ENCODE data around the gene JAM3. TPM values are rescaled to one million over a fixed set of nuclear protein-coding genes. Genes with fewer than 3 reads are reported as not detected.

JAM3 gene
- total RNA-seq, 1 experiment from 2014 or later: 45.4 TPM

- intact Hi-C loops (cut with micrococcal nuclease; ENCODE audit: unreplicated experiment): no loop called here
- no peak for DNase-seq (ENCODE audit: low read depth, low spot score)
- H3K27ac ChIP-seq (ENCODE audit: low read length): no peak overlapping the region
- H3K27me3 ChIP-seq (ENCODE audit: control insufficient read depth, insufficient read depth, low read length): no peaks in the 10 kb centered on the region
- H3K36me3 ChIP-seq (ENCODE audit: control insufficient read depth, insufficient read depth, low read length): peaks cover 31% of the 10 kb centered on the region
- TF ChIP-seq TCF7L2 (IDR thresholded peaks at IDR 0.05; ENCODE audit: low read depth, low read length): no peak
- no peak for TF ChIP-seq CTCF (IDR thresholded peaks at IDR 0.05)
- no peak for TF ChIP-seq POLR2AphosphoS5 (IDR thresholded peaks at IDR 0.05; ENCODE audit: low read depth, low read length)
- TF ChIP-seq REST (IDR thresholded peaks at IDR 0.05; ENCODE audit: insufficient read depth in 1 of 2, low read depth in 2 of 2, low read length in 1 of 2): no peak
- TF ChIP-seq SIN3A (IDR thresholded peaks at IDR 0.05; ENCODE audit: borderline replicate concordance, insufficient read depth, low read depth, low read length): no peak
- no peaks in the 10 kb centered on the region for H3K9me3 ChIP-seq (ENCODE audit: control insufficient read depth, insufficient read depth, low read depth, low read length)
- ChIA-PET POLR2A (no interaction called here), CTCF (no interaction called here)
- H3K4me1 ChIP-seq (ENCODE audit: control insufficient read depth, insufficient read depth, low read length): no peaks in the 10 kb centered on the region
- BruUV-seq (replicated peaks): no TSS peak
- ATAC-seq: no peak
- in situ Hi-C loops (cut with HindIII; ENCODE audit: low pct_unique_long_range_greater_than_20kb, low sequenced_read_pairs): no loop called here
- H3K4me3 ChIP-seq (ENCODE audit: low read depth in 2 of 2, low read length in 2 of 2): no peak overlapping the region
Measured at GRCh38 chr11:134196756-134197155, 127.9 kb downstream of the JAM3 start.

GRCh38 chr11:134199531-134199930 lies 130.7 kb downstream of the JAM3 start:
- peaks cover 36% of the 10 kb centered on the region for H3K36me3 ChIP-seq (ENCODE audit: control insufficient read depth, insufficient read depth, low read length)
- no peaks in the 10 kb centered on the region for H3K9me3 ChIP-seq (ENCODE audit: control insufficient read depth, insufficient read depth, low read depth, low read length)
- DNase-seq (ENCODE audit: low read depth, low spot score): no peak
- H3K4me1 ChIP-seq (ENCODE audit: control insufficient read depth, insufficient read depth, low read length): no peaks in the 10 kb centered on the region
- TF ChIP-seq SIN3A (IDR thresholded peaks at IDR 0.05; ENCODE audit: borderline replicate concordance, insufficient read depth, low read depth, low read length): no peak
- no peak for TF ChIP-seq CTCF (IDR thresholded peaks at IDR 0.05)
- TF ChIP-seq TCF7L2 (IDR thresholded peaks at IDR 0.05; ENCODE audit: low read depth, low read length): no peak
- no peak for TF ChIP-seq REST (IDR thresholded peaks at IDR 0.05; ENCODE audit: insufficient read depth in 1 of 2, low read depth in 2 of 2, low read length in 1 of 2)
- no peak for TF ChIP-seq POLR2AphosphoS5 (IDR thresholded peaks at IDR 0.05; ENCODE audit: low read depth, low read length)
- ATAC-seq: no peak
- POLR2A ChIA-PET: no interaction called here
- intact Hi-C loops (cut with micrococcal nuclease; ENCODE audit: unreplicated experiment): no loop called here
- BruUV-seq (replicated peaks): no TSS peak
- in situ Hi-C loops (cut with HindIII; ENCODE audit: low pct_unique_long_range_greater_than_20kb, low sequenced_read_pairs): no loop called here
- H3K4me3 ChIP-seq (ENCODE audit: low read depth in 2 of 2, low read length in 2 of 2): no peak overlapping the region
- H3K27ac ChIP-seq (ENCODE audit: low read length): no peak overlapping the region
- H3K27me3 ChIP-seq (ENCODE audit: control insufficient read depth, insufficient read depth, low read length): no peaks in the 10 kb centered on the region
- CTCF ChIA-PET: no interaction called here
